Fibroblast of lung (primary cell): ENCODE data around the gene FBLN7.

Experiments used
- CTCF ChIP-seq, 2 donors: IDR thresholded peaks in 1 of 2; conservative IDR thresholded peaks in 1 of 2; 1 replicate in 1 of 2; 2 replicates in 1 of 2; pipeline ENCODE4 v1.5.1; 2011 to 2012; ENCODE audit warnings: low read length in 2 of 2, control low read depth in 1 of 2, inconsistent platforms in 1 of 2, low read depth in 1 of 2, mild to moderate bottlenecking in 1 of 2
- EZH2 ChIP-seq: IDR thresholded peaks from 2 replicates; pipeline ENCODE4 v1.5.1; 2012; ENCODE audit warnings: low read length, control low read depth, mild to moderate bottlenecking; ENCODE audit errors: missing control alignments

GRCh38 chr2:112162956-112163355 is 24.8 kb downstream of the FBLN7 start:
- no peak for TF ChIP-seq CTCF (conservative IDR thresholded peaks at IDR 0.05 in 1 of 2, IDR thresholded peaks at IDR 0.05 in 1 of 2; ENCODE audit: low read depth in 1 of 2, low read length in 2 of 2)
- TF ChIP-seq EZH2: no peak
